Upper lobe of left lung (tissue), 6 donors: ENCODE results near the gene ACTR3. TPM values are rescaled to one million over a fixed set of nuclear protein-coding genes. Genes with fewer than 3 reads are reported as not detected.
A peak's percentile ranks its signal among the peaks of the same experiment; 100 is the strongest.

Experiments used
- ATAC-seq, 2 donors: fragments of 200-7000 bp; cut with Tn5 transposase; one replicate each; pipeline ENCODE4 v1.9.1; 2022; ENCODE audit warnings: mild to moderate bottlenecking in 2 of 2, moderate library complexity in 2 of 2; ENCODE audit not compliant: low FRiP score in 2 of 2
- DNase-seq, 2 donors: peaks; one replicate each; pipeline ENCODE4 v3.0.0-alpha.2; 2019 to 2020
- H3K27ac ChIP-seq, 4 donors: fragments of 200-600 bp; sonication (generic); one replicate each; pipeline ENCODE4 v1.5.1; 2016 to 2019
- H3K27me3 ChIP-seq, 4 donors: fragments of 200-600 bp; sonication (generic); one replicate each; pipeline ENCODE4 v1.5.1; 2017 to 2019
- H3K36me3 ChIP-seq, 4 donors: fragments of 200-600 bp; sonication (generic); one replicate each; pipeline ENCODE4 v1.5.1; 2016 to 2019
- H3K4me1 ChIP-seq, 4 donors: fragments of 200-600 bp; sonication (generic); one replicate each; pipeline ENCODE4 v1.5.1; 2018 to 2019
- H3K4me3 ChIP-seq, 4 donors: fragments of 200-600 bp; sonication (generic); one replicate each; pipeline ENCODE4 v1.5.1; 2017 to 2019; ENCODE audit warnings: mild to moderate bottlenecking in 2 of 4, moderate library complexity in 1 of 4
- H3K9me3 ChIP-seq, 4 donors: fragments of 200-600 bp; sonication (generic); one replicate each; pipeline ENCODE4 v1.5.1; 2018 to 2019
- EP300 ChIP-seq, 4 donors: sonication (generic); formaldehyde crosslinking; IDR thresholded peaks; one replicate each; pipeline ENCODE4 v1.5.1; 2017; ENCODE audit warnings: antibody characterized with exemption in 4 of 4, control low read depth in 2 of 4
- POLR2A ChIP-seq, 4 donors: fragments of 450-650 bp; IDR thresholded peaks; one replicate each; pipeline ENCODE4 v1.5.1; 2016 to 2017; ENCODE audit warnings: antibody characterized with exemption in 4 of 4, mild to moderate bottlenecking in 2 of 4
- POLR2AphosphoS5 ChIP-seq, 2 donors: sonication (generic); formaldehyde crosslinking; IDR thresholded peaks; one replicate each; pipeline ENCODE4 v1.5.1; 2017; ENCODE audit warnings: antibody characterized with exemption in 2 of 2
- WGBS, 2 donors: methylation state at CpG; one replicate each; pipeline ENCODE4 v1.1.5; 2017 to 2018; 5-methylcytosine and 5-hydroxymethylcytosine counted together
- total RNA-seq, 6 donors: library from RNA; depleted of rRNA in 4 of 6; stranded (reverse); fragments of >200 nt in 4 of 6; gene quantifications; one replicate each; pipeline versions ENCODE4 v1.1.0 to v1.2.1, GENCODE V29; 2016 to 2021
- TF ChIP-seq, protein P1 (sequence below), 6 experiments: fragments of 450-650 bp in 4 of 6; fragments of 200-600 bp in 2 of 6; sonication (generic) in 2 of 6; IDR thresholded peaks; one replicate each; pipeline ENCODE4 v1.5.1; 2016 to 2019; ENCODE audit warnings: antibody characterized with exemption in 6 of 6
- donor health status: DM: no; HTN: no; CAD: no; lungs with moderate emphysema.
- donor health status: DM: no; HTN: yes; CAD: no; lungs with severe emphysema.

The ACTR3 gene
- total RNA-seq, 6 donors from 2014 or later: 79.6 to 304 (median 139) TPM

DNA sequence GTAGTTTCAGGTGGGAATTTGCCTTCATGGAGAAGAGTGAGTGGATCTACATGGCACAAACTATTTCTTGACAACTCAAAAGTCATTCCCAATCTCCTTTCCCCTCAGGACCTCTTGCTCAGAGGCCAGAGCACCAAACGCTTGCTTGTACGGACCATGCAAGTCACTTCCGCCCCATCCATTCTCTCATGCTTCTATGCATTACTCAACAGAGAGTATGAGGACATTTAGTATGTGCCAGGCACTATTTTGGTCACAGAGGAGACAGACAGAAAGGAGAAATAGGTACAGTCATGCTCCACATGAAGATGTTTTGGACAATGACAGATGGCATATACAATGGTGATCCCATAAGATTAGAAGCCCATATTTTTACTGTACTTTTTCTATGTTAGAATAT, 117.5 kb downstream of the ACTR3 start:
- Histone ChIP-seq H3K27ac (no peak overlapping the region), H3K9me3 (no peaks in the 10 kb centered on the region), H3K36me3 (no peaks in the 10 kb centered on the region), H3K4me1 (no peaks in the 10 kb centered on the region), H3K27me3 (no peaks in the 10 kb centered on the region), H3K4me3 (no peak overlapping the region)
- ATAC-seq (no peak), DNase-seq (no peak)
- TF ChIP-seq, protein P1, sequence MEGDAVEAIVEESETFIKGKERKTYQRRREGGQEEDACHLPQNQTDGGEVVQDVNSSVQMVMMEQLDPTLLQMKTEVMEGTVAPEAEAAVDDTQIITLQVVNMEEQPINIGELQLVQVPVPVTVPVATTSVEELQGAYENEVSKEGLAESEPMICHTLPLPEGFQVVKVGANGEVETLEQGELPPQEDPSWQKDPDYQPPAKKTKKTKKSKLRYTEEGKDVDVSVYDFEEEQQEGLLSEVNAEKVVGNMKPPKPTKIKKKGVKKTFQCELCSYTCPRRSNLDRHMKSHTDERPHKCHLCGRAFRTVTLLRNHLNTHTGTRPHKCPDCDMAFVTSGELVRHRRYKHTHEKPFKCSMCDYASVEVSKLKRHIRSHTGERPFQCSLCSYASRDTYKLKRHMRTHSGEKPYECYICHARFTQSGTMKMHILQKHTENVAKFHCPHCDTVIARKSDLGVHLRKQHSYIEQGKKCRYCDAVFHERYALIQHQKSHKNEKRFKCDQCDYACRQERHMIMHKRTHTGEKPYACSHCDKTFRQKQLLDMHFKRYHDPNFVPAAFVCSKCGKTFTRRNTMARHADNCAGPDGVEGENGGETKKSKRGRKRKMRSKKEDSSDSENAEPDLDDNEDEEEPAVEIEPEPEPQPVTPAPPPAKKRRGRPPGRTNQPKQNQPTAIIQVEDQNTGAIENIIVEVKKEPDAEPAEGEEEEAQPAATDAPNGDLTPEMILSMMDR (IDR thresholded peaks at IDR 0.05): no peak
- no peak for TF ChIP-seq EP300 (IDR thresholded peaks at IDR 0.05)
- no peak for TF ChIP-seq POLR2A (IDR thresholded peaks at IDR 0.05)
- no peak for TF ChIP-seq POLR2AphosphoS5 (IDR thresholded peaks at IDR 0.05)
- WGBS, 2 donors: 93 to 94% methylated on average over 3 of the region's 3 CpGs

DNA sequence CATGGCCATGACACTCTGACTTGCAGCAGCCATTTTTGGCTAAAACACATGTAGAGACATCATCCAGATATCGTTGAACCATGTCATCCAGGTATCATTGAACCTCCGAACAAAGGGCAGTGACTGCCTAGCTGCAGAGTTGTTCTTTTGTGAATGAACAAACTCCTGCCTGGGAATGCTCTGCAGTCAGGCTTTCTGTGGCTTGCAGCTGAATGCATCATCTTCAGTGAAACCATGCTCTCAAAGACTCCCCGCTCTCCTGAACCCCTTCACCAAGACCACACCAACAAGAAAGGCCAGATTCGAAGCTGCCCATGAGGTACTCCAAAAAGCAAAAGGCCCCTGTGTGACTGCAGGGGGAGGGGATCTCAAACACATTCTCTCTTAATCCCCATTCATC, 118.8 kb downstream of the ACTR3 start:
- H3K36me3 ChIP-seq: no peaks in the 10 kb centered on the region
- no peak overlapping the region for H3K27ac ChIP-seq
- no peak for ATAC-seq
- DNase-seq: no peak
- TF ChIP-seq, protein P1 (IDR thresholded peaks at IDR 0.05): no peak
- TF ChIP-seq EP300 (IDR thresholded peaks at IDR 0.05): no peak
- no peak overlapping the region for H3K4me3 ChIP-seq
- H3K9me3 ChIP-seq: no peaks in the 10 kb centered on the region
- 85 to 89% methylated on average over 4 of the region's 4 CpGs for WGBS, 2 donors
- H3K4me1 ChIP-seq: no peaks in the 10 kb centered on the region
- no peaks in the 10 kb centered on the region for H3K27me3 ChIP-seq

DNA sequence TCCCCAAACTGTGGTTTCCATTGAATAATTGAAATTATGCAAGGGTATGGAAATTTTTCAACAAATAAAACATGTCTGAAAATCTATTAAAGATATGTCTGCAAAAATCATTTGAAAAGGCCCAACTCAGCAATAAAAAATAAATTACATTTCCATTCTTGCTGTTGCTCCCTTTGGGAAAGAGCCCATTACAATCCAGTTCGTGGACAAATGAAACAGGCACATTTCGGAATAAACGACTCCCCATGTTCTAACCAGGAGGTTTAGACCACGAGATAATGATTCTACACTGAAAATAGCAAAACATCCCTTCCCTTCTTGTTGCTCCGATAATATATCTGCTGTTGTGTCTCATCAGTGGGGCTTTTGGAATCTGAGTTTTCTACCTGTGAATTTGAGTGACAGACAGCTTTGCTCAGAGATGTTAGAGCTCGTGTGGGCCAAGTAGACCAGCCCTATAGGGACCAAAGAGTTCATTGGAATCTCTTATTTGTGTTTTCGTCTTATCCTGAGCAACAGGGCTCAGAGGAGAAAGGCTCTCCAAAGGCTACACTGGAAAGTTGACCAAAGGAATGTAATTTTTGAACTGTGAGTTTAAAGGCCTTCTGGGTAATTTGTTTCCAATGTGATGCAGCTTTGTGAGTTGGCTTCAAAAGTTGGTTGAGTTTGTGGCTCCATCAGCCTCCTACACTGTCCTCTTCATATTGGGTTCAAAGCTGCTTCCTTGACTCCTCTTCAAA, 119.5 kb downstream of the ACTR3 start:
- Histone ChIP-seq H3K4me3 (no peak overlapping the region), H3K9me3 (no peaks in the 10 kb centered on the region), H3K27me3 (no peaks in the 10 kb centered on the region), H3K36me3 (no peaks in the 10 kb centered on the region), H3K27ac (no peak overlapping the region), H3K4me1 (no peaks in the 10 kb centered on the region)
- ATAC-seq: no peak
- DNase-seq: no peak
- TF ChIP-seq, protein P1 (IDR thresholded peaks at IDR 0.05): no peak
- no peak for TF ChIP-seq EP300 (IDR thresholded peaks at IDR 0.05)
- TF ChIP-seq POLR2A (IDR thresholded peaks at IDR 0.05): no peak
- TF ChIP-seq POLR2AphosphoS5 (IDR thresholded peaks at IDR 0.05): no peak
- 84 to 85% methylated on average over 7 of the region's 7 CpGs for WGBS, 2 donors

DNA sequence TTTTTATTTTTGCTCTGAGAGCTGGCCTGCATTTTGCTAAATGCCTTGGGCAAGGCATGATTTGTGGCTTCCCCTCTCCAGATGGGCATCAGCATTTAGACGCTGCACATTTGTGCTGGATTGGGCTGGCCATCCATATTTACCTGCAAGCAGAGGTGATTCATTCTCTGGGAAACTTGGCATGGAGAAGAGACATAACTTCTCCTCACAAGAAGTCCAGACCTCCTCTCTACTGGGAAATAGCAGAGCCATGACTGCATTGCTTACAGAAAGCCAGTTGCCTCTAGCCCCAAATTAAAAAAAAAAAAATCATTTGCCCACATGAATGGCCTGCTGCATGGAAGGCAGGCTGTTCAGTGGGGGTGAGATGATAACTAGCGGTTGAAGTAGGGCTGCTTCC, 120.1 kb downstream of the ACTR3 start:
- ATAC-seq: no peak
- no peaks in the 10 kb centered on the region for H3K27me3 ChIP-seq
- DNase-seq: no peak
- TF ChIP-seq EP300 (IDR thresholded peaks at IDR 0.05) (no peak), POLR2A (IDR thresholded peaks at IDR 0.05) (no peak), POLR2AphosphoS5 (IDR thresholded peaks at IDR 0.05) (no peak)
- TF ChIP-seq, protein P1 (IDR thresholded peaks at IDR 0.05): no peak
- H3K4me1 ChIP-seq: no peaks in the 10 kb centered on the region
- H3K36me3 ChIP-seq: no peaks in the 10 kb centered on the region
- H3K4me3 ChIP-seq: no peak overlapping the region
- no peak overlapping the region for H3K27ac ChIP-seq
- 80 to 84% methylated on average over 2 of the region's 2 CpGs for WGBS, 2 donors
- no peaks in the 10 kb centered on the region for H3K9me3 ChIP-seq

DNA sequence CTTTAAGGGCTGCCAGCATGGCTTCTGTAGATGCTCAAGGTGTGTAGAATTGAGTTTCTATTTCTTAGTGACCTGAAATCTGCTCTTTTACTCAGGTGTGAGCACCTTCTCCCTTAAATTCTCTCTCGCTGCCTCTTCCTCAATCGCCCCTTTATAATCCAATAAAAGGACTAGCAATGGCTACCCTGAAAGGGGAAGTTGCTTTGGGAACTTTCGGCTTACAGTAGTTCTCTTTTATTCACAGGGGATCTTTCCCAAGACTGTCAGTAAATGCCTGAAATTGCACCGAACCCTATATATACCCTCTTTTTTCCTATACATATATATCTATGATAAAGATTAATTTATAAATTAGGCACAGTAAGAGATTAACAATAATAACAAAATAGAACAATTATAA, 121.8 kb downstream of the ACTR3 start:
- ATAC-seq (peak in 1 of 2 donors; percentile 28), DNase-seq (no peak)
- H3K27me3 ChIP-seq: no peaks in the 10 kb centered on the region
- TF ChIP-seq, protein P1 (IDR thresholded peaks at IDR 0.05): no peak
- TF ChIP-seq POLR2AphosphoS5 (IDR thresholded peaks at IDR 0.05) (no peak), EP300 (IDR thresholded peaks at IDR 0.05) (no peak), POLR2A (IDR thresholded peaks at IDR 0.05) (no peak)
- H3K36me3 ChIP-seq: no peaks in the 10 kb centered on the region
- no peaks in the 10 kb centered on the region for H3K9me3 ChIP-seq
- 39 to 67% methylated on average over 3 to 4 of the region's 4 CpGs for WGBS, 2 donors
- H3K4me1 ChIP-seq: no peaks in the 10 kb centered on the region
- H3K4me3 ChIP-seq: no peak overlapping the region
- no peak overlapping the region for H3K27ac ChIP-seq
